ENCODE data around the gene LPP. TPM values are rescaled to one million over a fixed set of nuclear protein-coding genes. Genes with fewer than 3 reads are reported as not detected.

Gene LPP
- polyA plus RNA-seq, 3 donors, result 26.4 to 31.9 (median 28.6) TPM

DNA sequence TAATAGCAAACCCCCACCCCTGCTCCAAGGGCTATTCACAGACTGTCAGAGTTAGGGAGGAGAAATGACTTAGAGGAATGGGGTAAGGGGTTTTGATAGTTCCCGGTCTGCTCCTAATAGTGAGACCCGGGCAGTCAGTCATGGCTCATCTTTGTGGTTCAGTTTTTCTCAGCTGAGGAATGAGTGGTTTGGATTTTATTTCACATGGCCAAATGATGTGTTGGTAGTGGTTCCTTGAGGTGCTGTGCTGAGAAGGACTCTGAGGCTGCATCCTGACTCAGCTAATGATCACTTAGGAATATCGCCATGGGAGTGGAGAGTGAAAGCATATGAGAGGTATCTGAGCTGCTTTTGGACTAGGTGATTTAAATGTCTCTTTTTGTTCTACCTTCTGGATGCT, 80.2 kb downstream of the LPP start:
- no peak for DNase-seq (ENCODE audit: extremely low read depth in 1 of 11, low read depth in 9 of 11, low spot score in 4 of 11)

DNA sequence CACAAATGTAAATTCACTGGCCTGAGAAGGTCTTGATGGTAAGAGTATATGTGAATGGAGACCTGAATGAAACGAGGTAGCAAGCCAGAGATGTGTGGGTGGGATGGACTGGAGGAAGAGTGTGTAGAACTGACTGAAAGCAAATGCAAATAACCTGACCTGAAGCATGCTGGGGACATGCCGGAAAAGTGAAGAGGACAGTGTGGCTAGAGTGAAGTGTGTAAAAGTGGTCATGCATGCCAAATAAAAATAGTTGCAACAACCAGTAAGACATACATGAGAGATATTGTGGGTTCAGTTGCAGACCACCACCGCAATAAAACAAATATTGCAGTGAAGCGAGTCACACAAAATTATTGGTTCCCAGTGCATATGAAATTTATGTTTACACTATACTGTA, 82.3 kb downstream of the LPP start:
- no peak for DNase-seq (ENCODE audit: extremely low read depth in 1 of 11, low read depth in 9 of 11, low spot score in 4 of 11)

- DNase-seq (ENCODE audit: extremely low read depth in 1 of 11, low read depth in 9 of 11, low spot score in 4 of 11), result no peak
Measured at GRCh38 chr3:188239035-188239434, 85.1 kb downstream of the LPP start.

DNA sequence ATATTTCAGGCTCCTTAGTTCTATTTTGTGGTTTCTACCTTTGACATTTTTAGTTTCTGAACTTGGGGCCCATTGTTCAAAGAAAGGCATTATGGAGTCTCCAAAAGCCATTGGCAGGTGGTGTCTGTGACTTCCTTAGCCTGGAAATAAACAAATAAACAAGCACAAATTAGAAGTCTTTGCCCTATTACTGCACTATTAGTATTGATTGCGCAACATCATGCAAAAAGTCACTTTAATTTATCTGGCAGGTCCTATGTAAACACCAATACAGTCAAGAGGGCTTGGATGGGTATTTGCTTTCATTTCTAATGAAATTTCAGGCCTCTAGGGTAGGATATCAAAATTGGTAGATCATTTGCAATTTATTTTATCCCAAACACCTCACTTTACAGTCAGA, 85.6 kb downstream of the LPP start:
- DNase-seq (ENCODE audit: extremely low read depth in 1 of 11, low read depth in 9 of 11, low spot score in 4 of 11), result no peak

- DNase-seq (ENCODE audit: extremely low read depth in 1 of 11, low read depth in 9 of 11, low spot score in 4 of 11), result no peak
Measured at GRCh38 chr3:188240189-188240981, 86.4 kb downstream of the LPP start.

GRCh38 chr3:188241072-188241471, 87.1 kb downstream of the LPP start:
- DNase-seq (ENCODE audit: extremely low read depth in 1 of 11, low read depth in 9 of 11, low spot score in 4 of 11), result no peak

GRCh38 chr3:188241883-188242282, 87.9 kb downstream of the LPP start:
- DNase-seq (ENCODE audit: extremely low read depth in 1 of 11, low read depth in 9 of 11, low spot score in 4 of 11), result no peak

- DNase-seq (ENCODE audit: extremely low read depth in 1 of 11, low read depth in 9 of 11, low spot score in 4 of 11), result no peak
Measured at GRCh38 chr3:188242436-188243123, 88.6 kb downstream of the LPP start.

GRCh38 chr3:188243124-188243795, 89.3 kb downstream of the LPP start:
- DNase-seq (ENCODE audit: extremely low read depth in 1 of 11, low read depth in 9 of 11, low spot score in 4 of 11), result no peak

DNA sequence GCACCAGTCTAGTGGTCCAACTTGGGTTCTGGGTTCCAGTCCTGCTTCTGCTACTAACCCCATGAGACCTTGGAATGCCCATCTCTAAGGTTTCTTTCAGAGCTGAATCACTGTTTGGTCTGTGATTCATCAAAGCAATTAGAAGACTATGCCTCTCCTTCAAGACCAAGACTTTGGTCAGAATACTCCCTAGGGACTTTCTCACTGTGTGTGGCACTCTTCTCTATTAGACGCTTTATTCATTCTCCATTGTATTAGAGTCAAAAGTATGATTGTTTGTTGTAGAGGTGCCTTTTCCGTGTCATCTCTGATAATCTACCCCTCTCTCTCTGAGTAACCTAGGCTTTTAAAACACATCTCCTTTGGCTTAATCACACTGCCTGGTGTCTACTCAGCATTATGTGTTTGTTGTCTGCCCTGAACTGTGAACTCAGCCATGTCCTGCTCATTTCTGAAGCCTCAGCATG, 90.5 kb downstream of the LPP start:
- DNase-seq (ENCODE audit: extremely low read depth in 1 of 11, low read depth in 9 of 11, low spot score in 4 of 11), result no peak

- DNase-seq (ENCODE audit: extremely low read depth in 1 of 11, low read depth in 9 of 11, low spot score in 4 of 11), result no peak
Measured at GRCh38 chr3:188246905-188247304, 92.9 kb downstream of the LPP start.

DNA sequence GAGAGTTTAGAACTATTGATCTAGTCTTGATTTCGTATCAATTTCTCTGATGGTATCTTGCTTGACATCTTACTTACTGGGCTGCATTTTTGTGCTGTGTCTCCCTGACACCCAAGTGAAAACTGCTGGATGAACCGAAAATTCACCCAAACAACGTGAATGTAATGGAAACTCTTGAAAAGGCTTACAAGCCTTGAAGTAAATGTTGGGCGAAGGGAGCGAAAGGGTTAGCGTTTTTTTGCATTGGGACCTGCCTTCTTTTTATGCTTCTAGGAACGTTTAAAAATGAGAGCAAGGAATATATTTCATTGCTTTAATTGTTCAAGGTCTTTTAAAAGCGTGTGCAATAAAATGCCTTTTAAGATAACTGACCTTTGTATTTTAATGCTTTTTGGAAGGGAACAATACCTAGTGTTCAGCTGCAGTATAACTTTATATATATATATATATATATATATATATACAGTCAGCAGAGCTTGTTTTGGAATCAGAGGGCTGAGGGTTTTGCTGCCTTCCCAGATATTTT, 94.1 kb downstream of the LPP start:
- no peak for DNase-seq (ENCODE audit: extremely low read depth in 1 of 11, low read depth in 9 of 11, low spot score in 4 of 11)

DNA sequence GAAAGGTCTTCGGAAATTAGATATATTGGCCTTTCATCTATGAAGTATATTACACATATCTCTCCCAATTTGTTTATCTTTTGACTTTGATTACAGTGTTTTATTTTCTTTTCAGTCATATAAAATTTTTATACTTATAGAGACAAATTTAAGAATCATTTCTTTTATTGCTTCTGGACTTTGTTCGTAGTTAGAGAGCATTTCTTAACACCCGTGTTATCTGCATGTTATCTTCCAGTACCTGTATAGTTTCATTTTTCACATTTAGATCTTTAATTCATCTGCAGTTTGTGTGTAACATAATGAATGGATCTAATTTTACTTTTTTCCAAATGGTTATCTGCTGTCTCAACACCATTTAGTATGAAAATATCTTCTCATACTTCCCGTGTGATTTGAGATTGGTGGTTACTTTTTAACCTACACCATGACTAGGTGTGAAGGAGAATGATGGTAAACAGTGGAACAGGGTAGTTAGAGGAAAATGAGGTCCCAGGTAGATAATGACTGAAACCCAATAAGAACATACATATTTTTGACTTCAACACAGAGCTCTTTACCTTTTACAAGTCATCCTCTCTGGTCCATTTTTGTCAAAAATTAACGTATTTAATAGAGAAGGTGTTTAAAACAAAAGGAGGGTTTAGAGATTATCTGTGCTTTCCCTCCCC, 99.3 kb downstream of the LPP start:
- no peak for DNase-seq (ENCODE audit: extremely low read depth in 1 of 11, low read depth in 9 of 11, low spot score in 4 of 11)

DNA sequence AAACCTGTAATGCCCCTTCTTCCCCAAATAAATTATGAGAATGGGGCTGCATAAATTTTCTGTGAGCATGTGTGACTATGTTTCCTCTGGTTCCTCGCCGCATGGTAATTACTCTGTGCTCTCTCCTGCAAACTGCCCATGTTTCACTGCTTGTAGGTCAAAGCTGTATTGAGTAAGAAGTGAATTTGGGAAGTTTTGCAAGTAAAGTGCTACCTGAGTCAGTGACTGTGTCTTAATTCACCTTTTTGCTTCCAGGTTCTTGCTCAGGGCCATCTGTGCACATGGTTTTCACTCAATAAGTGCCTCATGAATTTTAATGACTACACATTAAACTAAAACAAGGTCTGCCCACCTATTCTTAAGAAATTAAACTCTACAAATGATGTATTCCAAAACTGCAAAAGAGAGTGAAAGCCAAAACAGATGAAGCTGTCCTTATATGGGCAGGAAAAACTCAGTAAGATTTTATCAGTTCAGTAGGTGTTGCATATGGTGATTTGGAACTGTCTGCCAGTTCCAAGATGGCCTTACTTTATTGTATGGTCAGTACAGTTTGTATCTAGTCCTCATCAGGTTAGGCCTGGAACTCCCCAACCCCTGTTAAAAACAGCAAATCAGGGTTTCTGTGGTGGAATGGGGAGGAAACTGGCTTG, 100.0 kb downstream of the LPP start:
- DNase-seq (ENCODE audit: extremely low read depth in 1 of 11, low read depth in 9 of 11, low spot score in 4 of 11), result no peak

DNA sequence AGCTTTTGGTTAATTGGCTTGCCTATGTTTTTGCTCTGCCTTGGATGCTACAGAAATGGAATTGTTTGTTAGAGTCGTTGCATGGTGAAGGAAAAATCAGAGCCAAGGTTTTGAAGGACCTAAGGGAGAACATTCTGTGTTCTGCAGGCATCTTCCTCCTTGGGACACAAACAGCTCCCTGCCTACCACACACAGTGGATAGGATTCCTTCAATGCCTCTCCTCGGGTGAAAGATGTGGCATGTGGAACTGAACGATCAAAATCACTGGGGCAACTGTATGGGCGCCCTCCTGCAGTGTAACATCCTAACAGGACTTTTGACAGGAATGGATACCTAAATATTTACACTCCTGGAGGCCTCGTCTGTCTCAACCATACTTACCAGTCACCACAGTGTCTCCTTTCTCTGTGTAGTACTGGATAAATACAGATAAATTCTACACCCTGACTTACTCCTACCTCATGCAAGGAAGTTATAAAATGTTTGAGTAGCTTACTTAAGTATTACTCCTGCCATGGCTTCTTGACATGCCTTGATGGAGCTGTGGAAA, 100.6 kb downstream of the LPP start:
- no peak for DNase-seq (ENCODE audit: extremely low read depth in 1 of 11, low read depth in 9 of 11, low spot score in 4 of 11)

DNA sequence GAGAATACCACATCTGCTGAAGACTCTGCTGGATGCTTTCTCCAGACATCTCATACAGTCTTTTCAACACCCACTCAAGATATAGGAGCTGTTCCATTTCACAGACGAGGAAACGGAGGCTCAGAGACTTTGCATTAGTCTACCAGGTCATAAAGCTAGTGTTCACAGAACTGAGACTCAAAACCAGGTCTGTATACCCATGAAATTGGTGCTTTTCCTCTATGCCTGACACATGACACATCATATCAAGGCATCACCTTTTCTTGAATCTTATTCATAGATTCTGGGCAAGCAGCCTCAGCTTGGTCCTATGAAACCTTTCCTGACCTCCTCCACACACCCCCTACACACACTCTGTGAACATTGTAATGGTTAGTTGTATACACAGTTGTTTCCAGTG, 101.2 kb downstream of the LPP start:
- DNase-seq (ENCODE audit: extremely low read depth in 1 of 11, low read depth in 9 of 11, low spot score in 4 of 11), result no peak

GRCh38 chr3:188256758-188257157, 102.8 kb downstream of the LPP start:
- no peak for DNase-seq (ENCODE audit: extremely low read depth in 1 of 11, low read depth in 9 of 11, low spot score in 4 of 11)

DNA sequence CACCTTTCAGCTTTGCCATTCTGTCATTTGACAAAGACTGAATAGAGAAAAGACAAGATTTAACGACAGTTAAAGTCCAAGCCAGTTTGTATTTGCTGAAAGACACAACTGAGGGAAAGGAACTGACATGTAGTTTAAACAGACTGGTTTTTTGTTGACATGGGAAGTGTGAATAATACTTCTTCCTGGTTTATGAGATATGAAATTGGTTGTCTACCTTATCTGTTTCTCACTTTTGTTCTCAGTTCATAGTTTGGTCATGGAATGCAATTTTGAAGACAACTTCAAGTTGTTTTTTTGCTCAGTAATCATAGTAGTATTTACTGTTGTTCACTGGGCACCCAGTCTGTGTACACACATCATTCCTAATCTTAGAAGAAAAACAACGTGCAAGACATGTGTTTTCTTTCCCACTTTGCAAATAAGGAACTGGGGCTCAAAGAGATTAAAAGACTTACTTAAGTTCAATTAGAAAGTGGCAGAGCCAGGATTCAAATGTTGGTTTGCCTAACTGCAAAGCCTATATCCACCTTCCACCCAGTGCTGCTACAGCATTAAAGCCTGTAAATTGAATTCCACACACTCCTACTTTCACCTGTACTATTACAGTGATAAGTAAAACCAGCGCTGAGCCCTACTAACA, 103.5 kb downstream of the LPP start:
- no peak for DNase-seq (ENCODE audit: extremely low read depth in 1 of 11, low read depth in 9 of 11, low spot score in 4 of 11)

Measured in renal cortex interstitium (tissue), 11 donors.